ENCODE measurements around the gene BDNF.
A peak's percentile ranks its signal among the peaks of the same experiment; 100 is the strongest.

The BDNF gene

GRCh38 chr11:27623945-27624523, 76.2 kb downstream of the BDNF start:
- DNase-seq: no peak

GRCh38 chr11:27622541-27623300, 77.5 kb downstream of the BDNF start:
- no peak for DNase-seq

GRCh38 chr11:27621405-27622161, 78.7 kb downstream of the BDNF start:
- DNase-seq: peak; percentile 38

GRCh38 chr11:27619763-27620335, 80.4 kb downstream of the BDNF start:
- DNase-seq: peak; percentile 44

GRCh38 chr11:27619039-27619574, 81.1 kb downstream of the BDNF start:
- DNase-seq: peak; percentile 56

GRCh38 chr11:27618281-27618915, 81.9 kb downstream of the BDNF start:
- peak; percentile 24 for DNase-seq

GRCh38 chr11:27616711-27617110, 83.5 kb downstream of the BDNF start:
- no peak for DNase-seq

GRCh38 chr11:27615833-27616232, 84.4 kb downstream of the BDNF start:
- DNase-seq: no peak

GRCh38 chr11:27614092-27614491, 86.2 kb downstream of the BDNF start:
- DNase-seq: no peak

GRCh38 chr11:27612932-27613880, 87.0 kb downstream of the BDNF start:
- no peak for DNase-seq

- peak; percentile 18 for DNase-seq
These were observed 88.3 kb downstream of the BDNF start for GRCh38 chr11:27611947-27612455.

- no peak for DNase-seq
These were observed 88.9 kb downstream of the BDNF start for GRCh38 chr11:27611390-27611789.

GRCh38 chr11:27610946-27611345, 89.3 kb downstream of the BDNF start:
- no peak for DNase-seq

- no peak for DNase-seq
These were observed 90.0 kb downstream of the BDNF start for GRCh38 chr11:27610280-27610679.

GRCh38 chr11:27608951-27609350, 91.3 kb downstream of the BDNF start:
- no peak for DNase-seq

- no peak for DNase-seq
These were observed 94.8 kb downstream of the BDNF start for GRCh38 chr11:27605422-27605821.
